Chondrocyte (in vitro differentiated cells): ENCODE measurements around the gene ZNF385A. TPM values are rescaled to one million over a fixed set of nuclear protein-coding genes. Genes with fewer than 3 reads are reported as not detected.
A peak's percentile ranks its signal among the peaks of the same experiment; 100 is the strongest.

Experiments
- DNase-seq: peaks from one replicate; pipeline ENCODE4 v3.0.0; 2021; ENCODE audit warnings: mixed read lengths, low spot score
- H3K27ac Mint-ChIP-seq: one replicate; pipeline ENCODE4 v1.8.0; 2021; ENCODE audit warnings: mild to moderate bottlenecking, moderate library complexity, mixed read lengths; ENCODE audit not compliant: unreplicated experiment
- H3K27me3 Mint-ChIP-seq: 2 replicates; pipeline ENCODE4 v1.8.0; 2021; ENCODE audit warnings: low read depth, mixed read lengths
- H3K36me3 Mint-ChIP-seq: 2 replicates; pipeline ENCODE4 v1.8.0; 2021; ENCODE audit warnings: low read depth, mixed read lengths
- H3K4me1 Mint-ChIP-seq: 2 replicates; pipeline ENCODE4 v1.8.0; 2021; ENCODE audit warnings: low read depth, mild to moderate bottlenecking, mixed read lengths
- H3K4me3 Mint-ChIP-seq: one replicate; pipeline ENCODE4 v1.8.0; 2021; ENCODE audit warnings: mild to moderate bottlenecking, moderate library complexity, mixed read lengths; ENCODE audit not compliant: unreplicated experiment
- H3K9me3 Mint-ChIP-seq: 2 replicates; pipeline ENCODE4 v1.8.0; 2021; ENCODE audit warnings: low read depth, mixed read lengths
- total RNA-seq: library from RNA; stranded (reverse); gene quantifications from 3 replicates; pipeline ENCODE4 v1.2.1, GENCODE V29; 2021
- TF ChIP-seq, protein P1 (sequence below): fragments of 200-600 bp; sonication (generic); IDR thresholded peaks from 2 replicates; pipeline ENCODE4 v1.5.0; 2021; ENCODE audit warnings: antibody characterized with exemption, mild to moderate bottlenecking, moderate library complexity

Gene ZNF385A
- total RNA-seq, 1 donor from 2014 or later, result 6.8 TPM

DNA sequence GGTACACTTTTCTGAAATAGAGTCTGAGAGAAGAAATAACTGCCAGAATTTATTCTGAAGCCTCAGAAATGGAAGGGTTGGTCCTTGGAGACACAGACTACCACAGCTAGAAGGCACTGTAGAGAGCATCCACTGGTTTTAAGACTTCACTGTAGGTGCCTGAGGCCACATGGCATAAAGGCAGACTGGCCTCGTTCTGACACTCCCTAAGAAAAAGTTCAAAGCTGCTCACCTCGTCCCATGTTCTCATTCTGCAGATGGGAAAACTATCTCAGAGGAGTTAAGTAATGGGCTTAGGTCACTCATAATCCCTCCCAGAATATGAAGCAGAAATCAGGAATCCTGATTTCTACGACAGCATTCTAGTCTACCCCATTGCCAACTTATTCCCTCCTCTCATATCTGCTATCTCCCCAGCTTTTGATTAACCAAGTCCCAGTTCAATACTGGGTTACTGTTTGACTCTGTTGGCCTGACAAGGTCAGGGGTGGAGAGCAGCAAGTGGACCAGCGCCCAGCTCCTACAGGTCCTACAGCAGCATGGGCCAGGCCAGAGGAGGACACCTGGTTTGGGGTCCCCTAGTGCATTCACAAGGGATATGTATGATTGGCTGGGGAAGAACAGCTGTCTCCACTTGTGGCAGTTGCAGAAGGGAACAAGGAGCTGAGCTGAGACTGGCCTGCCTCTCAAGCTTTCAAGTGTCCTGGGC is 30.8 kb upstream of the ZNF385A start:
- Mint-ChIP-seq H3K9me3 (no peaks in the 10 kb centered on the region), H3K4me3 (no peak overlapping the region)

DNA sequence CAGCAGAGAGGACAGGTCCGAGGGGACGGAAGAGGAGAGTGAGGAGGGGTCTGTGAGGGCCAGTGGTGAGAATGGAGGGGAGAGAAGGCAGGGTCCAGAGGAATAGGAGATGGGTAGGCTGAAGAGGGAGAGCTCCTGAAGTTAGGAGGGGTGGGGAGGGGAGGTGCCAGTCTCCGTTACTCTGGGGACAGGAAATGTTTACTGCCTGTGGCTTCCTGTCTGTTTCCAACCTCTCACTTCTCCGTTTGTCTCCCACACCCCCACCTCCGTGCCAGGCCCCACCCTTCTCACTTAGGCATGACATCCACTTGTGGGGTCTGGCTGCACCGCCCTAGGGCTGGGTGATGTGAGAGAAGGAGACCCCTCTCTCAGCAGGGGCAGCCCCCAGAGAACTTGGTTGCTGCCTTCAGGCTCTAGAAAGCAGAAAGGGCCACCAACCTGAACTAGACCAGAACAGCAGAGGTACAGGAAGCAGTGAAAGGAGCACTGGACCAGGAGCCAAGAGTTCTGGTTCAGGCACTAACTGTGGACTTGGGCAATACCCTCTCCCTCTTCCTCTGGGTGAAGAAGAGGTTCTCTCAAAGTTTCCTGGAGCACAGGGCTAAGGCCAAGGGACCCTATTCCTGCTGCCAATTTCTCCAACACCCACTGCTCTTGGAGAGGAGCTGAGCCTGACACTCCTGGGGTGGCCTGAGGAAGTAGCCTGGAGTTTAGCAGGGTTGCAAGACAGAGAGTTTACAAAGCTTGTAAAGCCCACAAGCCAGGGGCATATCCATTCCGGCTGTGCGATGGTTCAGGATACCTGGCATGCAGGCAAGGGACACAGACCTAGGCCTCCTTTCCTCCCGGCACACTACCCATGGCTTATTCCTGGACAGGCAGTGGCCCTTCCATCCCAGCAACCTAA is 29.0 kb upstream of the ZNF385A start:
- H3K27me3 Mint-ChIP-seq, result no peaks in the 10 kb centered on the region
- peak overlapping the region; percentile 76 for H3K27ac Mint-ChIP-seq
- peaks cover 58% of the 10 kb centered on the region for H3K4me1 Mint-ChIP-seq

More for the DNA sequence above, 30.8 kb upstream of the ZNF385A start:
- H3K27me3 Mint-ChIP-seq, result no peaks in the 10 kb centered on the region
- H3K4me1 Mint-ChIP-seq, result peaks cover 66% of the 10 kb centered on the region
- TF ChIP-seq, protein P1, sequence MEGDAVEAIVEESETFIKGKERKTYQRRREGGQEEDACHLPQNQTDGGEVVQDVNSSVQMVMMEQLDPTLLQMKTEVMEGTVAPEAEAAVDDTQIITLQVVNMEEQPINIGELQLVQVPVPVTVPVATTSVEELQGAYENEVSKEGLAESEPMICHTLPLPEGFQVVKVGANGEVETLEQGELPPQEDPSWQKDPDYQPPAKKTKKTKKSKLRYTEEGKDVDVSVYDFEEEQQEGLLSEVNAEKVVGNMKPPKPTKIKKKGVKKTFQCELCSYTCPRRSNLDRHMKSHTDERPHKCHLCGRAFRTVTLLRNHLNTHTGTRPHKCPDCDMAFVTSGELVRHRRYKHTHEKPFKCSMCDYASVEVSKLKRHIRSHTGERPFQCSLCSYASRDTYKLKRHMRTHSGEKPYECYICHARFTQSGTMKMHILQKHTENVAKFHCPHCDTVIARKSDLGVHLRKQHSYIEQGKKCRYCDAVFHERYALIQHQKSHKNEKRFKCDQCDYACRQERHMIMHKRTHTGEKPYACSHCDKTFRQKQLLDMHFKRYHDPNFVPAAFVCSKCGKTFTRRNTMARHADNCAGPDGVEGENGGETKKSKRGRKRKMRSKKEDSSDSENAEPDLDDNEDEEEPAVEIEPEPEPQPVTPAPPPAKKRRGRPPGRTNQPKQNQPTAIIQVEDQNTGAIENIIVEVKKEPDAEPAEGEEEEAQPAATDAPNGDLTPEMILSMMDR, result peak; percentile 16
- no peak overlapping the region for H3K27ac Mint-ChIP-seq
- DNase-seq, result no peak
- H3K36me3 Mint-ChIP-seq, result peaks cover 2% of the 10 kb centered on the region

DNA sequence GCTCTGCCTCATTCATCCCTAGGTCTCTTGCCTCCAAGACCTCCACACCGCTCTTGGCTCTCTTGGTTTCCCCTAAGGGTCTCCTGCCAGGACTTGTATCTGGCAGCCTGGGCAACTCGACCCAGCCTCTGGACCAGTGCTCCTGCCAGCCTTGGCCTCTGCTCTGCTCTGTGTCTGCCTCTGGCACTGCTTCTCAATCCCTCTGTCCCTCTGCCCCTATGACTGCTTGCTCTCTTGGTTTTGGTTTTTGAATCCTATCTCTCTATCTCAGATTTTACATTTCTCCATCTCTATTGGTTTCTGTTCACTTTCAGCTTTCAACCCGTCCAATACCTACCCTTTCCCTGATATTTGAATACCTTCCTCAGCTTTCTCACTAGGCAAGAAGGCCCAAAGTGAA is 28.3 kb upstream of the ZNF385A start:
- Mint-ChIP-seq H3K27me3 (no peaks in the 10 kb centered on the region), H3K27ac (peak overlapping the region; percentile 72), H3K9me3 (no peaks in the 10 kb centered on the region), H3K36me3 (peaks cover 5% of the 10 kb centered on the region), H3K4me1 (peaks cover 56% of the 10 kb centered on the region), H3K4me3 (peak overlapping the region; percentile 37)
- DNase-seq, result no peak
- TF ChIP-seq, protein P1, result no peak

More for the DNA sequence above, 29.0 kb upstream of the ZNF385A start:
- H3K36me3 Mint-ChIP-seq, result peaks cover 2% of the 10 kb centered on the region
- TF ChIP-seq, protein P1, result no peak
- DNase-seq, result no peak
- H3K9me3 Mint-ChIP-seq, result no peaks in the 10 kb centered on the region
- H3K4me3 Mint-ChIP-seq, result peak overlapping the region; percentile 37

- no peaks in the 10 kb centered on the region for H3K27me3 Mint-ChIP-seq
- no peaks in the 10 kb centered on the region for H3K9me3 Mint-ChIP-seq
- peaks cover 52% of the 10 kb centered on the region for H3K4me1 Mint-ChIP-seq
- peak overlapping the region; percentile 72 for H3K27ac Mint-ChIP-seq
- TF ChIP-seq, protein P1, result no peak
- H3K36me3 Mint-ChIP-seq, result peaks cover 7% of the 10 kb centered on the region
- H3K4me3 Mint-ChIP-seq, result no peak overlapping the region
- DNase-seq, result no peak
These were observed 27.8 kb upstream of the ZNF385A start for GRCh38 chr12:54412348-54412747.
